Stomach (tissue), 4 donors: ENCODE data around the gene OTUD5.

Experiments
- EP300 ChIP-seq: sonication (generic); formaldehyde crosslinking; IDR thresholded peaks from one replicate; pipeline ENCODE4 v1.6.1; 2017; ENCODE audit warnings: antibody characterized with exemption
- POLR2AphosphoS5 ChIP-seq, 3 donors: sonication (generic); formaldehyde crosslinking; IDR thresholded peaks; one replicate each; pipeline ENCODE4 v1.6.1; 2016; ENCODE audit warnings: antibody characterized with exemption in 3 of 3

DNA sequence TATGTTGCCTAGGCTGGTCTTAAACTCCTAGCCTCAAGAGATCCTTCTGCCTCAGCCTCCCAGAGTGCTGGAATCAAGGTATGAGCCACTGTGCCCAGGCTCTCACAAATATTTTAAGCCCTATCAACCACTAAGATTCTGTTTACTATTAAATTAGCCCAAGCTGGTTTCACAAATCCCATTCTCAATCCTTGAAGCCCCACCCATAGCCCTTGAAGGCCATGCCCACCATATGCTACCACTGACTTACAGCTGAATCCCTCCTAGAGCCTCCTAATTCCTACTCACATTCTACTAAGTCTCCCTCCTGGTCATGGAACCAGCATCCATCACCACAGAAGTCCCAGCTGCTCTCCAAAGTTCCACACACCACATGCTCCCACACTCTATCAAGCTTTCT lies 34.9 kb upstream of the OTUD5 start:
- TF ChIP-seq EP300: no peak
- TF ChIP-seq POLR2AphosphoS5 (IDR thresholded peaks at IDR 0.05): no peak
